ENCODE data around the gene NR2C2. TPM values are rescaled to one million over a fixed set of nuclear protein-coding genes. Genes with fewer than 3 reads are reported as not detected.

The NR2C2 gene
- total RNA-seq, 1 donor from 2014 or later, result 19.6 TPM

DNA sequence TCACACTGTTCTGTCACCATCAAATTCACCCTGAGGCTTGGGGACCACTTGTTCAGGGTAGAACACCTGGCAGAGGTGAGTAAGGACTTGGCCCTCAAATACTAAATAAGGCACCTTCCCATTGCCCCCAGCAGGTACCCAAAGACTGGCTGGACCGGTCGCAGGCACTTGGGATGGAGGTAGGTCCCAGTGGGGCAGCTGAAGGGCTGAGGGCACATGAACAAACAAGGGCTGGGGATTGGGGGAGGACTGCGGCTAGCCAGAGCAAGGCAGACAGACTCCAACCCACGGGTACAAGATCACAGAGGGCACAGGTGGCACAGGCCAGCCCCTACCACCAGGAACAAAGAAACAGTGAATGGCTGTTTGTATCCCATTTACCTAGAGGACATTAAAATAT lies 115.9 kb downstream of the NR2C2 start:
- DNase-seq (ENCODE audit: low read depth in 2 of 2), result no peak

DNA sequence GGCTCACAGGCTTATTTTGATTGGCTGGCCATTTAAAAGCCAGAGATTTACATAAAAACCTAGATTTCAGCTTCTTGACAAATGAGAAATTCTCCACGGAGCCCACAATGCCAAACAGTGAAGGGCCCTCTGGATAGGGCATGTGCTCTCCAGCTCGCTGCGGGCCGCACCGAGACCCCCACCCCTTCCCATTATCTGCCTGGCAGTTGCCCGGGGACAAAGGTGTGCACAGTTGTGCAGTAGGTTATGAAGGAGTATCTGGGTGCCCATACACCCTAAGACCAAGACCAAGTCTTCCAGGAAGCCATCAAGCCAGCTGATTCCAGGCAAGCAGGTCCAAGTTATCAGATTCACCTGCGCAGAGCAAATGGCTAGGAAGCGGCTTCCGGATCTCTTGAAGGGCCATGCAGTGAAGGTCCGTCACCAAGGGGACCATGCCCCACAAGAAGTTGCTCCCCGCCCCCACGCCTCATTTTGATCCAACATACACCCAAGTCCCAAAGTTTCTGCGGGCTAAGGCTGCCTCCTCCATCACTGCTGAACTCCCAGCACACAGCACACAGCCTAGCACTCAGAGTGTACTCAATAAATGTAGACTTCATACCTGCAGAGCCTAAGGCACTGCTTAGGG lies 116.4 kb downstream of the NR2C2 start:
- DNase-seq (ENCODE audit: low read depth in 2 of 2), result no peak

DNA sequence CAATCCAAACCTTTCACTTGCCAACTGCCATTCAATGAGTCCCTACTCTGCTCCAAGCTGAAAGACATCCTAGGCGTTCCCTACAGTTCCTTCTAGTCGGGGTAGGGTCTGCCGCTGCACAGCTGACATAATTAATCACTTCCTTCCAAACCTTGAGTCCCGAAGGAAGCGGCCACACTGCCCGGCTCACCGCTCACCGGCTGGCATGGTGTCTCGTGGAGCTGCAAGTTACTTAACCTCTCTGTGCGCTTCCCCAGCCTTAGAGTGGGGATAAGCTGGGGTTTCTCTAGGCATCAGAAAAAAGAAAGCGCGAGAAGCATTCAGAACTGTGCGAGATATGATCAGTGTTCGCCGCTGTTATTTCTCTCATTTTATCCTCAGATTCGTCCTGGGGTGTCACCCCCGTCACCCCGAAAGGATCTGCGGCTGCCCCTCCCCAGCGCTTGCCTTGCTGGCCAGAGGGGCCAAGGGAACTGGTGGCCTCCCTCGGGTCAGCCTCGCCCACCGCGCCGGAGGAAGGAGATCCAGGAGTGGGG lies 117.0 kb downstream of the NR2C2 start:
- peak; percentile 41 to 53 for DNase-seq (ENCODE audit: low read depth in 2 of 2)

DNA sequence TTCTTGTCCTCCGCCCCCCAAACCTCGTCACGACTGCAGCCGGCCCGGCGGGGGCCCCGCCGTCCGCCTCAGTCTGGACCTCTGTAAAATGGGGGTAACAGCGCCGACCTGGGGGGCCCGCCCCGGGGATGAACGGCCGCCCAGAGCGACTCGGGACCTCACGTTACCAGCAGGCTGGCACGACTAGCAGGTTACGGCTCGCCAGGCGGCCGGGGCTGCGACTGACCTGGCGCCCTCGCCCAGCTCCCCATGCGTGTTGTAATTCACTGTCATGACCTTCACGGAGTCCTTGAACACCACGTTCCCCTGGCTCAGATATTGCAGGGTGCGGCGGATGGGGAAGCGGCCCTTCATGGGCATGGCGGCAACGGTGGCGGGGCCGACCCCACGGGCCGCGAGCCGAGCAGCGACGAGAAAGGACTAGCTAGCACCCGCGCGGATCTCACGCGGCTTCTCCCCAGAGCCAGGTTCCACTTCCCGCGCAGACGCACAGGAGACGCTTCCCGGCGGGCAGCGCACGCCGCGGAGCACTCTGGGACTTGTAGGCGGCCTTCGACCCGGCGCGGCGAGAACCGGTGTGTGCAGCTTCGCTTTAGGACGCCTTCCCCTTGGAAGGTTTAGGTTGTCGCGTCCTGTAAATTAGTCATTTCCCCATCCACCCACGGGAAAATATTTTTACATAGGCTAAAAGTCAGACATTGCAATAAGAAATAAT lies 117.6 kb downstream of the NR2C2 start, which contains the start of gene MRPS25:
Gene MRPS25 (minus strand): TSS at position 481 of the 715 bp plus-strand sequence. CDS start 121 bp downstream, at position 360.
- peak; percentile 95 to 96 for DNase-seq (ENCODE audit: low read depth in 2 of 2)

DNA sequence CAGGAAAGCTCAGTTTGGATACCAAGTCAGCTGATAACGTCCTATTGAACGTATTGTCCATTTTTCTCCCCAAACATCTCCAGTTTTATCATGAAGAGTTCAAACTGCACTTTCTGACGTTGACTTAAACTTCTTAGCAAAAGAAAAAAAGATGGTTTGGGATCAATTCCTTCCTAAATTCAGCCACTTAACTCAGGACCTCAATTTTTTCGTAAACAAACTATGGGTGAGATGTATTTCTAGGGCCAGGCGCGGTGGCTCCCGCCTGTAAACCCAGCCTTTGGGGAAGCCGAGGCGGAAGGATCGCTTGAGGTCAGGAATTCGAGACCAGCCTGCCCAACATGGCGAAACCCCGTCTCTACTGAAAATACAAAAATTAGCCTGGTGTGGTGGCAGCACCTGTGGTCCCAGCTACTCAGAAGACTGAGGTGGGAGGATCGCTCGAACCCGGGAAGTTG lies 118.2 kb downstream of the NR2C2 start:
- DNase-seq (ENCODE audit: low read depth in 2 of 2), result no peak

DNA sequence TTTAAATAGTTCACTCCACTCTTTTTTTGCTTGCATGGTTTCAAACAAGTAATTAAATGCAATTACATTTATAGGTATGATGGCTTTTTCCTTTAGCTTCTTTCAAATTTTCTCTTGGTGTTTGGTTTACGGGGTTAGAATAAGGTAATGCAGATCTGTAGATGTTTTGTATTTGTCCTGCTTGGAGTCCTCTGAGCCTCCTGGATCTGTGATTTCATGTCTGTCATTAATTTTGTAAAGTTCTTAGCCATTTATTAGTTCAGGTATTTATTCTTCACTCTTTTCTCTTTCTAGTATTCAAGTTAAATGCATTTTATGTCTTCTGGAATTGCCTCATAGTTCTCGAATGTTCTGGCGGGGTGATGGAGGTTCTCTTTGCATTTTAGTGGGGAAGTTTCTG lies 119.1 kb downstream of the NR2C2 start:
- DNase-seq (ENCODE audit: low read depth in 2 of 2), result no peak

DNA sequence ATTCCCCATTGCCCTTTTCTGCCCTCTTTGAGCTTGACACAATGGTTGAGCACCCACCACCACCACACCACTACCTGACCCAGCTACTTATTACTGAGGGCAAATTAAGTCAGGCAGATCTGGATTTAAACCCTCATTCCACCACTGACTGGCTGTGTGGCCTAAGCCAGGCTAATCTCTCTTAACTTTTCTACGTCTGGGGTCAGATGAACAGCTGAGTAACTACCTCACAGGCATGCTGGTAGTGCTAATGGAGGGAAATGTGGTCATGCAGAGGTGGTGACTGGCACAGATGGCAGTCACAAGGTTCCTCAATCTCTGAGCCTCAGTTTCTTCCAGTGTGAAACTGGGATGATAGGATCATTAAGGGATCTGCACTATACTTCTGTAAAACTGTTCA lies 122.1 kb downstream of the NR2C2 start:
- no peak for DNase-seq (ENCODE audit: low read depth in 2 of 2)

DNA sequence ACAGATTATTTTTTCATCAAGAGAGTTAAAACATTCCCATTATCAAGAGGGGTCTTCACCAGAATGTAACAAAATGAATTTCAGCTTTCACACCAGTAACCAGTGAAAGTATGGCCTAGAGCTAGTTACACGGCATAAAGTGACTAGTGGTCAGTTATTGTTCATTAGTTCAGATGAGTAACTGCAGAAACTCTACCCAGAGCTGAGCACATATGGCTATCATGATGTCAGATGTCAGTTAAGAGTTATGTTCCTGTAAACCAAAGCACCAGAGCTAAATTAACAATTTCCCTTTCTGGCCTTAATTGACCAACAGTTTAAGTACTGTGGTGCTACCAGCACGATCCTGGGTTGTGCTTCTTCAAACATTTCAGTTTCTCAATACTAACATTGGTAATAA lies 124.3 kb downstream of the NR2C2 start:
- no peak for DNase-seq (ENCODE audit: low read depth in 2 of 2)

DNA sequence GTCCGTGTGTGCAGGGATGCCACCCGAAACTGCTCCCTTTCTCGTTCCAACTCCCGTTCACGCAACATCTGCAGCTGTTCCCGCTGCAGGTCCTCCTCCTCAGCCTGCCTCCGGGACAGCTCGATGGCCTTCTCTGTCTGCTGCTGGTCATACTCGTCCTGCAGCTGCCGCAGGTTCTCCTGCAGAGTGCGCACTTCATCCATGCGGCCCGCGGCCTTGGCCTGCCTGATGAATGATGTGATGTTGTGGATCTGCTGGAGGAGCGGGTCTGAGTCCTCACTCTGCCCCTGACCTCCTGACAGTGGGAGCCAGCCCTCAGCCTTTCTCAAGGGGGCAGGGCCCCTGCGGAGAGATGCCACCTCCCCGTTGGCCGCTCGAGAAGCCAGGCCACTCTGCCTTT lies 127.1 kb downstream of the NR2C2 start:
- no peak for DNase-seq (ENCODE audit: low read depth in 2 of 2)

DNA sequence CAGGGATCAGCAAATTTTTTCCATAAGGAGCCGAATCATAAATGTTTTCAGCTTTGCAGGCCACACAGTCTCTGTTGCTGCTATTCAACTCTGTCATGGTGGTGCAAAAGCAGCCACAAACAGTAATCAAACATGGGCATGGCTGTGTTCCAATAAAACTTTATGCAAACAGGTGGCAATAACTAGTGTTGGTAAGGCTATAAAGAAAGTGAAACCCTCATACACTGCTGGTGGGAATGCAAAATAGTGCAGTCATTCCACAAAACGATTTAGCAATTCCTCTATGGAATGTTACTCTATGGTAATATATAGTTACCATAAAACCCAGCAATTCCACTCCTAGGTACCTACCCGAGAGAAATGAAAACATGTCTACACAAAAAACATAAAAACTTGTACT lies 131.7 kb downstream of the NR2C2 start:
- DNase-seq (ENCODE audit: low read depth in 2 of 2), result no peak

DNA sequence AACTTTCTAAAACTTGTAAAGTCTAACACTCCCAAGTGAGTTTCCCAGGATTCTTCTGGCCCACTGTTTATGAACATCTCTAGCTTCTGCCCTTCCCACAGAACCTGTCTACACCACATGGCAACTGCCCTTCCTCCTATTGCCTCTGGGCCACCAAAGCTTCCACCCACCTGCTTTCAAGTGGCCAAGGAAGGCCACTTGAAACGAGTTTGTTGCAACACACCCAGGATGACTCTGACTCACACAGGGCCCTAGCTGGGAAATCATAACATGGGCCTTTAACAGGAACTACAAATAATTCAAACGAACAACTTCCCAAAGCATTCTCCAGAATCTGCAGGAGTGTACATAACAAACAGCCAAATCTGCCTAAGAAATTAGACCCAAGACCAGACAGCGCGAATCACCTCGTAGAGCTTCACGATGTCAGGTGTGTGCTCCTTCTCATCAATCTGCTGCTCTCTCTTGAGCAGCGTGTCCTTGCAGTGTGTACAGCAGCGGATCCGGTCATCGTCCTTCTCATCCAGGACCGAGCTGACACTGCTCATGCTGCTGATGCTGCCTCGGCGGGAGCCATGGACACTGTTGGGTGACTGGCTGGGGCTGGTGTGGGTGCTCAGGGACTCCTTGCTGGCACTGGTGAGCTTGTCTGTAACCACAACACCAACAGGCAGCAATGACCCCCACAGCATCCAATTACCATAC lies 134.7 kb downstream of the NR2C2 start:
- DNase-seq (ENCODE audit: low read depth in 2 of 2), result no peak

DNA sequence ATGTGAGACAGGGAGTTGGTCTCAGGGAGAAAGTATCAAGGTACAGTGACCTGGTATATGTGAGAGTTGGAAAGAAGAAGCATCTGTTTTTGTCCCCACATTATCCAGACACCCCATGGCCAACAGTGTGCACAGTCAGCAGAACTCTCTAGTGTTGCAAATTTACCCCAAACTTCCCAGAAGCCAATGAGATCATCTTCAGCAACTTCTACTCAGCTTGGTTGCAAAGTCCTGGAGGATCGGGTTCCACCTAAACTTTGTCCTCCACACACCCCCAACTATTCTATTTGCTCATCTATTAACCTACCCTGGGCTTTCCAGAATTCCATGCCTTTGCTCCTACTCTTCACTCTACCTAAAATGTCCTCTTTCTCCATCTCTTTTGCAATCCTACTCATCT lies 135.9 kb downstream of the NR2C2 start:
- DNase-seq (ENCODE audit: low read depth in 2 of 2), result no peak

DNA sequence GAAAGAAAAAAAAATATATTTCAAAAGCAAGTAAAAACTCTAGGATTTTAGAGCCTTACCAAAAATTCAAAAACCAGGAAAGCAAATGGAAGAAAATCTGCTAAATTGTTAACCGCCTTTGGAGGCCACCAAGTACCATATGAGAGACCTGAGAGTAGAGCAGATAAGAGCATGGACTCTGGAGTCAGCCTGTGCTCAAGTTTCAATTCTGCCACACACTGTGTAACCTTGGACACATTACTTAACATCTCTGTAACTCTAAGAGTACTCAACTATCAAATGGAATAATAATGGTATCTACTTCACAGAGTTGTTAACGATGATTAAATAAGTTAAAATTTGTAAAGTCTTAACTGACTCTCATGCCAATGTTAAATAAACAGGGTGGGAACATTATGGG lies 138.9 kb downstream of the NR2C2 start:
- DNase-seq (ENCODE audit: low read depth in 2 of 2), result no peak

DNA sequence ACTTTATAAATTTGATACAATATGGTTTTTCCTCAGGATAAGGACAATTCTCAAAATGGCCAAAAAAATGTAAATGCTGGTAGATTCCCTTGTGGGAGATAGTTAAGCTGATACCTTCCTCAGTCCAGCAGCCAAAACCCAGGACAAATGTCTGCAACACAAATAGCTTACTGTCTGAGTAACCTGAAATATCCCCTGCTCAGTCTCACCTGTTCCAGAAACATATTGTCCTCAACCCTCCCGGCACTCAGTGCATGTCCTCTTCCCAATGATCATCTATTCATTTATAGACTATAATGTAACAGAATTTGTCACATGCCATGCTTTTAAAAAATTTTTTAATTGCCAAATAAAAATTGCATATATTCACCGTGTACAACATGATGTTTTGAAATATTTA lies 139.3 kb downstream of the NR2C2 start:
- no peak for DNase-seq (ENCODE audit: low read depth in 2 of 2)

DNA sequence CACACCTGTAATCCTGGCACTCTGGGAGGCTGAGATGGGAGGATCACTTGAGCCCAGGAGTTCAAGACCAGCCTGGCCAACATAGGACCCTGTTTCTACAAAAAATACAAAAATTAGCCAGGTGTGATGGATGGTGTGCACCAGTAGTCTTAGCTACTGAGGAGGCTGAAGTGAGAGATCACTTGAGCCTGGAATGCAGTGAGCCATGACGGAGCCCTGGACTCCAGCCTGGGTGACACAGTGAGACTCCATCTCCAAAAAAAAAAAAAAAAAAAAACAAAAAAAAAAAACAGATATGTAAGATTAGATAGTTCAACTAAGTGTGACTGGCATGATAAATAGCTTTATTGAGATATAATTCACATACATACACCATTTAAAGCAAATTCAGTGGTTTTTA lies 141.8 kb downstream of the NR2C2 start:
- no peak for DNase-seq (ENCODE audit: low read depth in 2 of 2)

DNA sequence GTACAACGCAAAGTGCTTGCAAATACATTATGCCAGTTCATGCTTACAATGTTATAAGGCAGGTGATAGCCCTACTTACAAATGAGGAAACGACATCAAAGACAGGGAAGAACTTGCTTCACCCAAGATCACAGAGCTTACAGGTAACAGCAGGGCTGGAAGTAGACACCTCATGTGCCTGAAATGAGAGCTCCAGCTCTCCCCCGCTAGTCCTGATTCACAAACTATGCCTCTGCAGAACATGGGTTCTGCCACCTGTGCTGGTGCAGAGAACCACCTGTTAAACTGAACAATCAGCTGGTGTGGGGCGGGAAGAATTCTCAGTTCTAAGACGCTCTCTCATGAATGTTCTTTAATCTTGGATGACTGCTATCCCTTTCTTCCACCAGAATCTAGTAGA lies 144.2 kb downstream of the NR2C2 start:
- no peak for DNase-seq (ENCODE audit: low read depth in 2 of 2)

DNA sequence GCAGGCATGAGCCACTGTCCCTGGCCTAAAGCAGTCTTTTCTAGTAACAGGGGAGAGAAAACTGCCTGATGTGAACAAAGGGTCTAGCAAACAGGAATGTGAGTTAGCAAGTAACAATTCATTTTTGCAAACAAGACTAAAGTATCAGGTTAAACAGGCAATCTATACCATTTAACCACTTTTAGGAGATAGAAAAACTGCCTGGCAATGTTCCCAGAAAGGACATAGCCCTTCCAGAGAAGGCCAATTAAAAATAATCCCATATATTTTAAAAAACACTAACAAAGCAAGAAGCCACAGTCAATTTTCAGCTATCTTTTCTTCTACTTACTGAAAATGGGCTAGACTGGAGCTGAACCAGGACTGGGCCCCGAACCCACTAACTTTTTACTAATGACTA lies 145.3 kb downstream of the NR2C2 start:
- no peak for DNase-seq (ENCODE audit: low read depth in 2 of 2)

DNA sequence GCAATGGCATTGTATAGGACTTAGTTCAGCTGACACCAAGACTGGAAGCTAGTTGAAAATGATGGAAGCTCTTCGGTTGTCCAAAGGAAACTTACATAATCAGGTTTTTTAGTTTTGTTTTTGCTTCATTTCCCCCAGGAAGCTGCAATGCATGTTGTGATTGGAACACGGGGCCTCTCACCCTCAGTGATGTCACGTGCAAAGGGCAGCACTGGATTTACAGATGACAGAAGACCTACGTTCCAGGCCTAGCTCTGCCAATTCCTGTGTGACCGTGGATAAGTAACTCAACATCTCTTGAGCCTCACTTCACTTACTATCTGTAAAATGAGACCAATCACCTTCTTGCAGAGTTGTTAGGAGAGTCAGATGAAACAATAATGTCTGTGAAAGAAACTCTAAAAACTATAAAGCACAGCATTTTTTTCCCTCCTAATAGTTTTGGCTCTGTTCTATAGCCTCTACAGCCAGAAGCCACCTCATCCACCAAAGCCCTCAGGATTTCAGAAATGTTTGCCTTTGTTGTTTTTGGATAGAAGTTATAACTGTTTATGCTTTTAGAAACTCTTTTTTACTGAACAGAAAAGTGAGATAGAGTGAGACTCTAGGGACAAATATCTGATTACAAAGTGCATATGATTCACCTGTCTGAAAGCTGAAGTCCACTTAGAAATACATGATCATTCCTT lies 146.9 kb downstream of the NR2C2 start:
- no peak for DNase-seq (ENCODE audit: low read depth in 2 of 2)

DNA sequence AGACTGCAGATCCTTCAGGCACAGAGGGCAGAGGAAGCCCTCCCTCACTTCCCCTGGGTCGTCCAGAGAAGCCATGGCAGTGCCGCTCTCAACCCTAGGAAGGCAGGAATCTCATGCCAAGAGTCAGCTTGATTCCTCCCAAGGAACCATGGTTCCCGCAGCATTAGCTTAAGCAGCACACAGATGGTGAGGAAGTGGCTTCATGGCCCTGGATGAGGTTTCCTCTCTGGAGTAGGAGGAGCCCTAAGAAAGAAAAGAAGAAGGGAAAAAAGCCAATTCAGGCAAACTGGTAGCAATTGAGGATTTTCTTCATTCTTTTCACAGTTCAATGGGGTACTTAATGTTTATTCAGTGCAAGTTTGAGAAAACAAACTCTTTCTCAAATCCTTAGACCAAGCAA lies 148.7 kb downstream of the NR2C2 start:
- DNase-seq (ENCODE audit: low read depth in 2 of 2), result no peak

DNA sequence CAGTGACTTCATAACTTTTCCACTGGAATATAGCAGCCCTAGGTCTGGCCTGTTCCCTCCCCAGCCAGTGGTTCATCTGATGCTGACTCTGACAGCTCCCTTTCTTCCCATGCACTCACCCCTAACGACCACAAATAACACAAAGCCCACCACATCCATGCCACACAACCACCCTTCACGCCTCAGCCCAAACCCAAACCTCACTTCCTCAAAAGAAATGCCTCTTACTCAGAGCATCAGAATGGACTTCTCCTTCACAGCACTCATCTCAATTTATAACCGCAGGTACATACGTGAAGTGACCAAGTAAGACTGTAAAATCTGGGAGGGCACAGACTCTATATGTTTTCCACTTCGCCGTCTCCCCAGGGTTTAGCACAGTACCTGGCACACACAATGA lies 150.5 kb downstream of the NR2C2 start:
- no peak for DNase-seq (ENCODE audit: low read depth in 2 of 2)

Data from lung microvascular endothelial cell (primary cell).